ENCODE results near the gene OPN1LW.

GRCh38 chrX:154123241-154124219 is 20.5 kb upstream of the OPN1LW start:
- no peak for TF ChIP-seq CTCF (IDR thresholded peaks at IDR 0.05 in 2 of 3, conservative IDR thresholded peaks at IDR 0.05 in 1 of 3; ENCODE audit: borderline replicate concordance in 1 of 3, insufficient read depth in 1 of 3, low read depth in 2 of 3, low read length in 2 of 3)
- no peak for TF ChIP-seq CEBPB (IDR thresholded peaks at IDR 0.05; ENCODE audit: low read depth)
- no peak for TF ChIP-seq POLR2AphosphoS5 (IDR thresholded peaks at IDR 0.05; ENCODE audit: low read depth, low read length)
- TF ChIP-seq MAX (IDR thresholded peaks at IDR 0.05), result no peak
- no peak for TF ChIP-seq POLR2A (IDR thresholded peaks at IDR 0.05; ENCODE audit: borderline replicate concordance, extremely low read depth, insufficient read depth, insufficient read length)
- TF ChIP-seq EZH2 (IDR thresholded peaks at IDR 0.05), result no peak
- TF ChIP-seq YY1 (IDR thresholded peaks at IDR 0.05; ENCODE audit: extremely low read depth, insufficient replicate concordance, low read depth, low read length), result no peak
- no peak for TF ChIP-seq SRF (IDR thresholded peaks at IDR 0.05; ENCODE audit: low read depth)
- TF ChIP-seq RAD21 (IDR thresholded peaks at IDR 0.05; ENCODE audit: low read depth), result no peak
- no peak for TF ChIP-seq ZNF274 (IDR thresholded peaks at IDR 0.05; ENCODE audit: low read depth, low read length)
- no peak for TF ChIP-seq ELF1 (IDR thresholded peaks at IDR 0.05; ENCODE audit: borderline replicate concordance, low read depth)
- no peak for TF ChIP-seq ZFX (IDR thresholded peaks at IDR 0.05)
- TF ChIP-seq SIN3A (IDR thresholded peaks at IDR 0.05; ENCODE audit: low read depth), result no peak
